ENCODE data around the gene OR2L3.
"Not testable (repeated sequence)": the region's sequence is repeated elsewhere in the genome, so short reads cannot be mapped to it uniquely, and the experiment has no call there.

OR2L3 gene, protein sequence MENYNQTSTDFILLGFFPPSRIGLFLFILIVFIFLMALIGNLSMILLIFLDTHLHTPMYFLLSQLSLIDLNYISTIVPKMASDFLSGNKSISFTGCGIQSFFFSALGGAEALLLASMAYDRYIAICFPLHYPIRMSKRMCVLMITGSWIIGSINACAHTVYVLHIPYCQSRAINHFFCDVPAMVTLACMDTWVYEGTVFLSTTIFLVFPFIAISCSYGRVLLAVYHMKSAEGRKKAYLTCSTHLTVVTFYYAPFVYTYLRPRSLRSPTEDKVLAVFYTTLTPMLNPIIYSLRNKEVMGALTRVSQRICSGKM

DNA sequence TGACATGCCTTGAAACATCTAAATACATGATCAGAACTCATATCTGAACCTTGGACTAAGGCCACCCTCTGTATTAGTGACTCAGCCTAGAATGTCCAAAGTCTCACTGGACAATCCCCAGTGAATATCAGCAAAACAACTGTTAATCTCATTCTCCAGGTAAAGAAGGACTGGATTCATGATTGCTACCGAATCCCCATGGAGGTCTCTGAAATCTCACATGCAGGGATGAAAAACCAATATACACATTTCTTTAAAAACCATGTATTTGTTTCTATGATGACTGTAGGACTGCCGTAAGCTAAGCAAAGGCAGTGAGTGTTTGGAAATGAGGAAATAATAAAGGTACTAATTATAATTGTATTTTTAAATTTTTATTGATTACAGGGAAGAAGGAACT lies at the start of gene OR2L3:
TSS of gene OR2L3 (plus strand) at position 301 of the 400 bp plus-strand sequence. CDS start 13,846 bp downstream, outside the sequence.
- no peak for DNase-seq (ENCODE audit: low read depth in 3 of 3)

DNA sequence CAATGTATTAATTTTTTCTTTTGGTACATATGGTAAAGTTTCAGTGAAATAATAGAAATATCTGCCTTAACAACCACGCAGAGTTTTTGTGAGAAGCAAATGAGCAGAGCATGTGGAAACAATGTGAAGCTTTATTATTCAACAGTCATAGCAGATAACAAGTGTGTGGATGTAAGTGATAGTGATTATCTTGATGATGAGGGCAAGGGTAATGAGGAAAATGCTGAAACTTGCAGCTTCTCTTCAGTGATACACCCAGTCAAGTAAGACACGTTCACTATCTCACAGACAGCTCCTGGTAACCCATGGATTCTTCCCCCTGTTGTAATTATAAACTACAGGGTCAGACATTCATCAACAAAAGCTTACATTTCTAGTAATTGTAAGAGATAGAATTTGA lies 47.8 kb upstream of the OR2L3 start:
- no peak for DNase-seq (ENCODE audit: low read depth in 3 of 3)

DNA sequence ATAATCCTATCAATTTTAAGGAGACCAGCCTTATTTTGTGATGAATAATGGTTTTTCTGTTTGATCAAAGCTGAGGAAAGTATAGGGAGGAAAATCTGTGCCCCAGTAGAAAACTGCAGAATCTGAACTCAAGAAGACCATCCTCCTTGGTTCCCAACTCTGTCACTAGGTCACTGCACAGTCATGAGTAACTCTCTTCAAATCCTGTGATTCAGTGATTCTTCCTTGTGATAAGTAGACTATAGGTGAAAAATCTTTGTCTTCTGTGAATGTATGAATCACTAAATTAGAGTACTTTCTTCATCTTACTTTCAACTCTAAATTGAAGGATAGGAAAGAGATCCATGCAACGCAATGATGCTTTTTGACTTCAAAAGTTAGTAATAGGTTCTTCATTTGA lies 46.5 kb upstream of the OR2L3 start:
- DNase-seq (ENCODE audit: low read depth in 3 of 3), result no peak

DNA sequence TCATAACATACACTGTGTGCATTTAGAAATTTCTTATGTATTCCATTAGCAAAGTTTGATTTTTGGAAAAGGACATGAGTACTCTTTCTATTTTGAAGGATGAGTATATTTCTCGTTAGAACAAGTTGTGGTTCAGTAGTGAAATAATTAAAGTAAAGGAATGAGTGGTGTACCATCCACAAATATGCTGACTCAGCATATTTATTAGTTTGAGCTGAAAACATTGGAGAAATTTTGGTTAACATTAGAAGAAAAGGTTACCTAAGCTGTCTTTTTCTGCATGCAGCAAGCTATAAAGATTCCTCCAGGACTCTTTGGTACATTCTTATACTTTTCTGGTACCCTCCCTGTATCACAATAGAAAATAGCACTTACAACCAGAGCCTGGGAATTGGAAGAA lies 38.9 kb upstream of the OR2L3 start:
- DNase-seq (ENCODE audit: low read depth in 3 of 3), result no peak

DNA sequence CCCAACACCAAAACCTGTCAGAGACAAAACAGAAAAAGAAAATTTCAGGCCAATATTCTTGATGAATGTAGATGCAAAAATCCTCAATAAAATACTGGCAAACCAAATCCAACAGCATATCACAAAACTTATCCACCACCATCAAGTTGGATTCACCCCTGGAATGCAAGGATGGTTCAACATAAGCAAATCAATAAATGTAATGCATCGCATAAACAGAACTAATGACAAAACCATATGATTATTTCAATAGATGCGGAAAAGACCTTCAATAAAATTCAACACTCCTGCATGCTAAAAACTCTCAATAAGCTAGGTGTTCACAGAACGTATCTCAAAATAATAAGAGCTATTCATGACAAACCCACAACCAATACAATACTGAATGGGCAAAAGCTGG lies 37.0 kb upstream of the OR2L3 start:
- DNase-seq (ENCODE audit: low read depth in 3 of 3), result no peak

DNA sequence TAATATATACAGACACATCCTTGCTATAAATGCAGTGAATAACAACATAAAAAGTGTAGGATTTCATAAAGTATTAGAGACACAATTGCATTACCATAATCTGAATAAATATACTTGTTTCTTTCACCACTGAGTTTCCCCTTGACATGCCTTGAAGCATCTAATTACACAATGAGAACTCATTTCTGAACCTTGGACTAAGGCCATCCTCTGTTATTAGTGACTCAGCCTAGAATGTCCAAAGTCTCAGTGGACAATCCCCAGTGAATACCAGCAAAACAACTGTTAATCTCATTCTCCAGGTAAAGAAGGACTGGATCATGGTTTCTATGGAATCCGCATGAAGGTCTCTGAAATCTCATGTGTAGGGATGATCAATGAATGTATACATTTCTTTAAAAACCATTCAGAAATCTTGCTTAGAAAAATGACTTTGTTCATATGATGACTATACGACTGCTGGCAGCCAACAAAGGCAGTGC lies 33.4 kb upstream of the OR2L3 start, which contains the start of gene OR2L5:
TSS of gene OR2L5 (plus strand) at position 432 of the 482 bp plus-strand sequence. CDS start 8,288 bp downstream, outside the sequence.
- no peak for DNase-seq (ENCODE audit: low read depth in 3 of 3)

DNA sequence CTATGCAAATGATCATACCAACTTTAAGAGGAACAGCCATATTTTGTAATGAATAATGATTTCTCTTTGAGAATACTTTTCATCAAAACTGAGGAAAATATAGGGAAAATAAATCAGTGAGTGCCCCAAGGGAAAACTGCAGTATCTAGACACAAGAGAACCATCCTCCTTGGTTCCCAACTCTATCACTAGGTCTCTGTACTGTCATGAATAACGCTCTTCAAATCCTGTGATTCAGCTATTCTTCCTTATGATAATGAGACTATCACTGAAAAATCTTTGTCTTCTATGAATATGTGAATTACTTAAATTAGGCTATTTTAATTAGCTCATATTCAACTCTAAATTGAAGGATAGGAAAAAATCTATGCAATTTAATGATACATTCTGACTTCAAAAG lies 30.8 kb upstream of the OR2L3 start:
- DNase-seq (ENCODE audit: low read depth in 3 of 3), result no peak

DNA sequence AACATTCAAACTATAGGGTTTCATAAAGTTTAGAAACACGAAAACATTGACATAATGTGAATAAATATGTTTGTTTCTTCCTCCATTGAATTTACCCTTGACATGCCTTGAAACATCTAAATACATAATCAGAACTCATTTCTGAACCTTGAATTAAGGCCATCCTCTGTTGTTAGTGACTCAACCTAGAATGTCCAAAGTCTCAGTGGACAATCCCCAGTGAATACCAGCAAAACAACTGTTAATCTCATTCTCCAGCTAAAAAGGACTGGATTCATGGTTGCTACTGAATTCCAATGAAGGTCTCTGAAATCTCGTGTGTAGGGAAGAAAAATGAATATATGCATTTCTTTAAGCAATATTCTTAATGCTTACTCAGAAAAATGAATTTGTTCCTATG lies 16.9 kb upstream of the OR2L3 start, which contains the start of gene OR2L2:
TSS of gene OR2L2 (plus strand) at position 301 of the 400 bp plus-strand sequence. CDS start 8,198 bp downstream, outside the sequence.
- DNase-seq (ENCODE audit: low read depth in 3 of 3), result no peak

DNA sequence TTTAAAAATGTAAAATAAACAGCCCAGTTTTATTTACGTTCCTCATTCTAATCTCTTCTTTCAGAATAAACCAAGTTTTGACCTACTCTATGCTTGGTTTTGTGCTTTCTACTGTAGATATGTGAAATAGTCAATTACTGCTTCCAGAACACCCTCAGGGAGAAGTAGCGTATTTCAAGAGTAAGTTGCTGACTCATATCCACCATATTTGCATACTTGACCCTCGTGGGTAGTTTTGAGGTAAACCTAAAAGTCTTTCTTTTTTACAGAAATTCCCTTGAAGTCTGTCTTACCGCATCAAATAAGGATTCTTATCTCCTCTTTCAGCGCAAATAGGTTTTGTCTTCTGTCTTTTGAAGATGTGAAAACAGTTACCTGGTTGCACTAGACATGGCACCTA lies 1.4 kb upstream of the OR2L3 start:
- no peak for DNase-seq (ENCODE audit: low read depth in 3 of 3)

DNA sequence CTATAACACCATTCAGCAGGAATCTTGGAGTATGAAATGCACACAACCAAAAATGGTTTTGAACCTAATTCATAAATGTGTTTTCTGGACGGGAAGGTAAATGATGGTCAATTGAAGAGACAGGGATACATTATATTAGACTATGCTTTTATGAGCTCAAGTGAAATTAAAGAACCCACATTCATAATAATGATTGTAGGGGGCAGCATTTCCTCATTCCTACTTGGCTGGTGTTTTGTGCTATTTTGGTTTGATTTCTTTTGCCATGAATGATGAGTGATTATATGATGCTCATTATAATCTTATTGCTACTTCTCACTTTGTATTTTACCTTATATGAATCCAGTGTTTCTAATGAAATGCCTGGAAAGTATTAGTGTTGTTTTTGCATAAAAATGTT lies 372 bp downstream of the OR2L3 start:
- no peak for DNase-seq (ENCODE audit: low read depth in 3 of 3)

DNA sequence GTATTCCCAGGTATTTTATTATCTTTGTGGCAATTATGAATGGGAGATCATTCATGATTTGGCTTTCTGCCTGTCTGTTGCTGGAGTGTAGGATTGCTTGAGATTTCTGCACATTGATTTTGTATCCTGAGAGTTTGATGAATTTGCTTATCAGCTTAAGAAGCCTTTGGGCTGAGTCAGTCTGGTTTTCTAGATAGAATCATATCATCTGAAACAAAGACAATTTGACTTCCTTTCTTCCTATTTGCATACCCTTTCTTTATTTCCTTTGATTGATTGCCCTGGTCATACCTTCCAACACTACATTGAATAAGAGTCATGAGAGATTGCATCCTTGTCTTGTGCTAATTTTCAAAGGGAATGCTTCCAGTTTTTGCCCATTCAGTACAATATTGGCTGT lies 8.0 kb downstream of the OR2L3 start:
- DNase-seq (ENCODE audit: low read depth in 3 of 3), result no peak

DNA sequence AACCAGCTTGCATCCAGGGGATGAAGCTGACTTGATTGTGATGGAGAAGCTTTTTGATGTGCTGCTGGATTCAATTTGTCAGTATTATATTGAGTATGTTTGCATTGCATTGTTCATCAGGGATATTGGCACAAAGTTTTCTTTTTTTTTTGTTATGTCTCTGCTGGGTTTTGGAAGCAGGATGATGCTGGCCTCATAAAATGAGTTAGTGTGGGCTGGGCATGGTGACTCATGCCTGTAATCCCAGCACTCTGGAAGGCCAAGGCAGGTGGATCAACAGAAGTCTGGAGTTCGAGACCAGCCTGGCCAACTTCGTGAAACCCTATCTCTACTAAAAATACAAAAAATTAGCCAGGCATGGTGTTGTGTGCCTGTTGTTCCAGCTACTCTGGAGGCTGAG lies 8.6 kb downstream of the OR2L3 start:
- DNase-seq (ENCODE audit: low read depth in 3 of 3), result no peak

DNA sequence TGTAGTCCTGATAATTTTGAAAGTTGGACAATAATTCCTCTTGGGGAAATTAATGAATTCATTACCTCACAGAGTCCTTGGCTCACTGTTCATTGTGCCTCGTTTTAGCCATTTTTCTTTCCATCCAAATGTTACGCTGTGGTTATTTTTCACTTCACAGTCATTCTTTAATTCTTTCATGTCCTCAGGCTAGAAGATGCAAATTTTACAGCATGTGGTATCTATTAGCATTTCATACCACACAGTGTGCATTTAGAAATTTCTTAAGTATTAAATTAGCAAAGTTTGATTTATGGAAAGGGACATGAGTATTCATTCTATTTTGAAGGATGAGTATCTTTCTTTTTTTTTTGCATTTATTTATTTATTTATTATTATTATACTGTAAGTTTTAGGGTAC lies 18.4 kb downstream of the OR2L3 start:
- no peak for DNase-seq (ENCODE audit: low read depth in 3 of 3)

DNA sequence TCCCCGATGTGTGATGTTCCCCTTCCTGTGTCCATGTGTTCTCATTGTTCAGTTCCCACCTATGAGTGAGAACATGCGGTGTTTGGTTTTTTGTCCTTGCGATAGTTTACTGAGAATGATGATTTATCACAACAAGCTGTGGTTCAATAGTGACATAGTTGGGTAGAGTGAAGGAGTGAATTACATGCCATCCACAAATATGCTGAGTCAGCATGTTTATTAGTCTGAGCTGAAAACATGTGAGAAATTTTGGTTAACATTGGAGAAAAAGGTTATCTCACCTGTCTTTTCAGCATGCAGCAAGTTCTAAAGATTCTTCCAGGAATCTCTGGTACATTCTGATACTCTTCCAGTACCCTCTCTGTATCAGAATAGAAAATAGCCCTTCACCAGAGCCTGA lies 19.0 kb downstream of the OR2L3 start:
- no peak for DNase-seq (ENCODE audit: low read depth in 3 of 3)

DNA sequence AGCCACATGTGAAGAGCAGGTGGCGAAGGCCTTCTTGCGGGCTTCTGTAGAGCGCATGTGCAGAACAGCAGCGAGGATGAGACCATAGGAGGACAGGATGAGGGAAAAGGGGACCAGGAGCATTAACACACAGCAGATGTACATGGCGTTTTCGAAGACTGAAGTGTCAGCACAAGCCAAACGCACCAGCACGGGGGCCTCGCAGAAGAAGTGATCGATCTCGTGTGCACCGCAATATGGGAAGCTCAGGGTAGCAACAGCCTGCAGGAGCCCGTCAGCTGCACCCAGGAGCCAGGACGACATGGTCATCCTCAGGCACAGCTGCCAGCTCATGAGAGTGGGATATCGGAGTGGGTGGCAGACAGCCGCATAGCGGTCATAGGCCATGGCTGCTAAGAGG lies 37.2 kb downstream of the OR2L3 start:
- not testable (repeated sequence) for DNase-seq (ENCODE audit: low read depth in 3 of 3)

DNA sequence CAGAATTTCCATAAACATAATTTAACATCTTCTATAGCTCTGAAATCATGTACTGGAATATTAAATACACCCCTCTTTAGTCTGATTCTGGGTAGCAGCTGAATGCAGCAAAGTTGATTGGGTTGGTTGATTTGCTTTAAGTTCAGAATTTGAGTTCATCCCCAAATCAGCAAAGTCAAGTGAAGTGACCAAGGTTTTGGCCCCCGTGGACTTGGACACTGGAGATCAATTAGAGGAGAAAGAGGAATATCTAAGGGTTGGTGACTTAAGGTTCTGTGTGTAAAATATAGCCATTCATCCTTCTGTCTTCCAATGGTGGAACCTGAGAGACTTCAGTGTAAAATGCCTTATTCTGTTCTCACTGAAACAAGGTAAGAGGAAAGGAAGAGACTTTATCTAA lies 48.2 kb downstream of the OR2L3 start, which contains the start of gene OR2L13:
TSS of gene OR2L13 (plus strand) at position 301 of the 400 bp plus-strand sequence. CDS start 4,192 bp downstream, outside the sequence.
- DNase-seq (ENCODE audit: low read depth in 3 of 3), result no peak

DNA sequence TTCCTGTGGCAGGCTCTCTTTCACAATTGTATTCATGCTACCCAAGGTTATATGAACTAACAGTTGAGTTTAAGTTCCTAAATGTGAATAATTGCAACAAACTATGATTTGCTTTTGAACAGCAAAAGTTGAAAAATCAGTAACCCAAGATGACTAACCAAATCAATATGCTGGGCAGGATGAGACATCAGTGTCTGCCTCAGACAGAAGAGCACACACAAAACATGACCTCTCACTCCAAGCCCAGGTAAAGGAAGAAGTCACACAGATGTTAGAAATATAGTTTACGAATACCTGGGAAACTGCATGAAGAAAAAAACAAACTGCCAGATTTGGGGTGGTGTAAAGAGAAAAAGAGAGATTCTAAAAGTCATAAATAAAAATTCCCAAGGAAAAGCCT lies 51.9 kb downstream of the OR2L3 start:
- DNase-seq (ENCODE audit: low read depth in 3 of 3), result no peak

DNA sequence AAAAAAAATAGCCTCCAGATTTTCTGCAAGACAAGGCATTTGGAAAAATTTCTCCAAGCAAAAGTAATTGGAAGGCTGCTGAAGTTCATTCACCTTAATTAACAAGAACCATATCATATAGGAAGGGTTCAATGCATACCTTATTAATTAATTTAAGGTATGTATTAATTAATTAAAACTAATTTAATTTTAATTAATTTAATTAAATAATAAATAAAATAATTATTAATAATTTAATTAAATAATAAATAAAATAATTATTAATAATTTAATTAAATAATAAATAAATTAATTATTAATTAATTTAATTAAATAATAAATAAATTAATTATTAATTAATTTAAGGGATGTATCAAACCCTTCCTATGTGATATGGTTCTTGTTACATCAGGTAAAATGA lies 56.2 kb downstream of the OR2L3 start:
- no peak for DNase-seq (ENCODE audit: low read depth in 3 of 3)

DNA sequence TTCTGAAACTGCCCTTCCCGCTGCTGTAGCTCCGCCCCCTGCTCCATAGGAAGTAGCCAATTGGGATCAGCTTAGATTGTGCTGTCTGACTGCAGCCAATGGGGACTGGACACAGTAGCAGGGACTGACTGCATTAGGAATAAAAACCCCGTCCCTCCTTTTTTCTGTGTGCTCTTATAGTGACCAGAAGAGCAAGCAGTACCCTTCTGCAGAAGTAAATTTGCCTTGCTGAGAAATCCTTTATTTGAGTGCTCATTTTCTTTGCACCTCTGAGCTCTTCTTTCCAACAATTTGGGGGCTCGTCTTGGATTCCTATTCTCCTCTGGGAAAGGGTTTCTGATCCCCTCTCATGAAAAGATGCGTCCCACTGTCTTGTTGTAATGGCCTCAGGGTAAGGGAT lies 64.5 kb downstream of the OR2L3 start:
- no peak for DNase-seq (ENCODE audit: low read depth in 3 of 3)

Data from stimulated activated CD4-positive, alpha-beta T cell treated with anti-CD3 and anti-CD28 coated beads, TNF-alpha, amount 100 ng/mL, for 4 hours (primary cell).